Neural crest cell (in vitro differentiated cells): Measurements from ENCODE around the gene PCNT. TPM values are rescaled to one million over a fixed set of nuclear protein-coding genes. Genes with fewer than 3 reads are reported as not detected.
"Not testable (repeated sequence)": the region's sequence is repeated elsewhere in the genome, so short reads cannot be mapped to it uniquely, and the experiment has no call there.

ENCODE experiments used
- DNase-seq: peaks from one replicate; pipeline ENCODE4 v3.0.0; 2021; ENCODE audit warnings: low read depth, mixed read lengths, low spot score
- H3K27ac Mint-ChIP-seq: one replicate; pipeline ENCODE4 v1.8.0; 2021; ENCODE audit warnings: mild to moderate bottlenecking, mixed read lengths; ENCODE audit not compliant: unreplicated experiment
- H3K27me3 Mint-ChIP-seq: 2 replicates; pipeline ENCODE4 v1.8.0; 2021; ENCODE audit warnings: low read depth, mild to moderate bottlenecking, mixed read lengths
- H3K36me3 Mint-ChIP-seq: 2 replicates; pipeline ENCODE4 v1.8.0; 2021; ENCODE audit warnings: low read depth, mild to moderate bottlenecking, mixed read lengths
- H3K4me1 Mint-ChIP-seq: 2 replicates; pipeline ENCODE4 v1.8.0; 2021; ENCODE audit warnings: mixed read lengths
- H3K4me3 Mint-ChIP-seq: one replicate; pipeline ENCODE4 v1.8.0; 2021; ENCODE audit warnings: mild to moderate bottlenecking, mixed read lengths
- H3K9me3 Mint-ChIP-seq: 2 replicates; pipeline ENCODE4 v1.8.0; 2021; ENCODE audit warnings: mixed read lengths
- CTCF ChIP-seq: fragments of 200-600 bp; sonication (generic); conservative IDR thresholded peaks from 2 replicates; pipeline ENCODE4 v1.5.0; 2021; ENCODE audit warnings: antibody characterized with exemption, mild to moderate bottlenecking
- total RNA-seq: library from RNA; stranded (reverse); gene quantifications from 2 replicates; pipeline ENCODE4 v1.2.1, GENCODE V29; 2021

Gene PCNT
- total RNA-seq, 1 donor from 2014 or later, result 60.4 TPM

- Mint-ChIP-seq H3K4me3 (peak overlapping the region; percentile 84), H3K4me1 (peaks cover 48% of the 10 kb centered on the region), H3K36me3 (peaks cover 5% of the 10 kb centered on the region), H3K27me3 (no peaks in the 10 kb centered on the region), H3K27ac (no peak overlapping the region), H3K9me3 (no peaks in the 10 kb centered on the region)
- no peak for TF ChIP-seq CTCF
- DNase-seq, result no peak
Measured at GRCh38 chr21:46459024-46459355, 135.0 kb downstream of the PCNT start.

- Mint-ChIP-seq H3K27ac (peak overlapping the region; percentile 67), H3K9me3 (no peaks in the 10 kb centered on the region), H3K27me3 (no peaks in the 10 kb centered on the region), H3K4me1 (peaks cover 48% of the 10 kb centered on the region), H3K4me3 (peak overlapping the region; percentile 98), H3K36me3 (peaks cover 5% of the 10 kb centered on the region)
- DNase-seq, result no peak
- TF ChIP-seq CTCF, result no peak
Measured at GRCh38 chr21:46459356-46460112, 135.6 kb downstream of the PCNT start.

- Mint-ChIP-seq H3K27me3 (no peaks in the 10 kb centered on the region), H3K36me3 (no peaks in the 10 kb centered on the region), H3K9me3 (no peaks in the 10 kb centered on the region), H3K27ac (no peak overlapping the region), H3K4me1 (peaks cover 28% of the 10 kb centered on the region), H3K4me3 (peak overlapping the region; percentile 28)
- TF ChIP-seq CTCF, result no peak
- DNase-seq, result no peak
Measured at GRCh38 chr21:46461909-46462308, 138.0 kb downstream of the PCNT start.

- H3K36me3 Mint-ChIP-seq, H3K27ac Mint-ChIP-seq, H3K4me3 Mint-ChIP-seq, DNase-seq, H3K9me3 Mint-ChIP-seq, H3K27me3 Mint-ChIP-seq: not testable (repeated sequence)
- H3K4me1 Mint-ChIP-seq, result peaks cover 27% of the 10 kb centered on the region
Measured at GRCh38 chr21:46465153-46465552, 141.2 kb downstream of the PCNT start.

- no peak overlapping the region for H3K27ac Mint-ChIP-seq
Measured at GRCh38 chr21:46465651-46466050, 141.7 kb downstream of the PCNT start.

More at GRCh38 chr21:46465651-46466050, 141.7 kb downstream of the PCNT start:
- TF ChIP-seq CTCF, result no peak
- DNase-seq, result no peak
- Mint-ChIP-seq H3K4me1 (peaks cover 23% of the 10 kb centered on the region), H3K9me3 (no peaks in the 10 kb centered on the region), H3K4me3 (no peak overlapping the region), H3K36me3 (peaks cover 4% of the 10 kb centered on the region), H3K27me3 (no peaks in the 10 kb centered on the region)
